Astrocyte of the cerebellum (primary cell): ENCODE data around the gene GNAS-AS1.
"Not testable (repeated sequence)": the region's sequence is repeated elsewhere in the genome, so short reads cannot be mapped to it uniquely, and the experiment has no call there.

Experiments used
- DNase-seq: peaks from one replicate; pipeline ENCODE4 v3.0.0-alpha.2; 2011; ENCODE audit warnings: low read depth
- H3K4me3 ChIP-seq: 2 replicates; pipeline ENCODE4 v1.5.1; 2011; ENCODE audit warnings: mild to moderate bottlenecking, low read depth, low read length, moderate library complexity
- in situ Hi-C: cut with HindIII; loops from 2 replicates; pipeline ENCODE4 v1.10.0; 2017; ENCODE audit warnings: low sequenced_read_pairs
- TF ChIP-seq, protein P1 (sequence below): IDR thresholded peaks from 2 replicates; pipeline ENCODE4 v1.5.1; 2012; ENCODE audit warnings: low read length, low read depth, moderate library complexity, mild to moderate bottlenecking; ENCODE audit errors: missing control alignments

GNAS-AS1 gene

GRCh38 chr20:58828136-58828535 lies 22.6 kb downstream of the GNAS-AS1 start:
- TF ChIP-seq, protein P1, sequence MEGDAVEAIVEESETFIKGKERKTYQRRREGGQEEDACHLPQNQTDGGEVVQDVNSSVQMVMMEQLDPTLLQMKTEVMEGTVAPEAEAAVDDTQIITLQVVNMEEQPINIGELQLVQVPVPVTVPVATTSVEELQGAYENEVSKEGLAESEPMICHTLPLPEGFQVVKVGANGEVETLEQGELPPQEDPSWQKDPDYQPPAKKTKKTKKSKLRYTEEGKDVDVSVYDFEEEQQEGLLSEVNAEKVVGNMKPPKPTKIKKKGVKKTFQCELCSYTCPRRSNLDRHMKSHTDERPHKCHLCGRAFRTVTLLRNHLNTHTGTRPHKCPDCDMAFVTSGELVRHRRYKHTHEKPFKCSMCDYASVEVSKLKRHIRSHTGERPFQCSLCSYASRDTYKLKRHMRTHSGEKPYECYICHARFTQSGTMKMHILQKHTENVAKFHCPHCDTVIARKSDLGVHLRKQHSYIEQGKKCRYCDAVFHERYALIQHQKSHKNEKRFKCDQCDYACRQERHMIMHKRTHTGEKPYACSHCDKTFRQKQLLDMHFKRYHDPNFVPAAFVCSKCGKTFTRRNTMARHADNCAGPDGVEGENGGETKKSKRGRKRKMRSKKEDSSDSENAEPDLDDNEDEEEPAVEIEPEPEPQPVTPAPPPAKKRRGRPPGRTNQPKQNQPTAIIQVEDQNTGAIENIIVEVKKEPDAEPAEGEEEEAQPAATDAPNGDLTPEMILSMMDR = no peak
- in situ Hi-C loops = no loop called here
- DNase-seq = no peak
- H3K4me3 ChIP-seq = no peak overlapping the region

DNA sequence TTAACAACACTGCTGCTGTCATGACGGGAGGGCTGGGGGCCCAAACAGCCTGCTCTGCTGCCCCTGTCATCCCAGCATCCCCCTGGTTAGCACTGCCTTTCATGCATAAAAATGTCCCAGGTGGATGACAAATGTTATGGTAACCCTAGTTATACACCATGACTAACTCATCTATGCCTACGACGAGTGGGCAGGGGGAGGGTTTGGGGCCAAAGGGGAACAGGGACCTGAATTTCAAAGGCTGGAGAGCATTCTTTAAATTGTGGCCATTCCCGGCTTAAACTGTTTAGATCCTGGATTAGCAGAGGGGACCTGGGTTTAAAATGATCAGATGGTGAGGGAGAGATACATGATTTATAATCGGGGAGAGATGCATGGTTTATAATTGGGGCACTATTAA lies 24.4 kb downstream of the GNAS-AS1 start:
- TF ChIP-seq, protein P1 = no peak
- H3K4me3 ChIP-seq = no peak overlapping the region
- in situ Hi-C loops = no loop called here
- no peak for DNase-seq

- TF ChIP-seq, protein P1 = no peak
- DNase-seq = no peak
- in situ Hi-C loops = no loop called here
- H3K4me3 ChIP-seq = no peak overlapping the region
These were observed 25.3 kb downstream of the GNAS-AS1 start for GRCh38 chr20:58825450-58825849.

DNA sequence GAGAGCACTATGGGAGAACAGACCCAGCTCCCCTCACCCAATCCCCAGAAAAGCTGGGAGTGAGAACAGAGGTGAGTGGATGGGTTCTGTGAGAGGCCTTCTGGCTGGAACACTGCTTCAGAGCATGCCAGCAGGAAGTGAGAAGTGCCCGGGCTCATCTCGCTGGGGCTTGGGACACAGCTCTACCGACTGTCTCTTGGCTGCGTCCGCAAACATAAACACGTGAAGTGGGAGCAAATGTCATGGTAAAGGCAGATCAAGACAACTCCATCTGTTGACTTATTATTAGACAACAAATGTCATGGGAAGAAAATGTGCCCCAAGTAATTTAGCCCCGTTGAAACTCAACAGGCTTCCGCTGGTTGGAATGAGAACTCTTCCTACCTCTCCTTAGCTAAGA lies 25.9 kb downstream of the GNAS-AS1 start:
- TF ChIP-seq, protein P1 = no peak
- no peak overlapping the region for H3K4me3 ChIP-seq
- in situ Hi-C loops = no loop called here
- no peak for DNase-seq

- DNase-seq = no peak
- no peak overlapping the region for H3K4me3 ChIP-seq
- in situ Hi-C loops = no loop called here
- TF ChIP-seq, protein P1 = no peak
These were observed 27.7 kb downstream of the GNAS-AS1 start for GRCh38 chr20:58822748-58823730.

DNA sequence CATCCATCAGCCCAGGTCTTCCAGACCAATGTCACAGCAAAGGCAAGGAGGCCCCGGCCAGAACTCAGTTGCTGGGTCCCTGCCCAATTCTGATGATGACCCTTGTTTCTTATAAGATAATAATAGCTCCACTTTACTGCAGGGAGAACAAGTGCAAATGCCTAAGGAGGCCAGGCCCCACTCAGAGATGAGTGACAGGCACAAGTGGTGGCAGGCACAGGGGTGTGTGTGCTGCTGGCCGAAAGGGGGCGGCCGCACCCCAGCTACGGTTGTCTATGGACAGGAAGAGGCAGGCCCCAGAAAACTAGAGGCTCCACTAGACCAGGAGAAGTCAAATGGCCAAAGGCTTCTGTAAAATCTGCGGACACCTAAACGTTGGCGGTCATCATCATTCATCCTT lies 28.6 kb downstream of the GNAS-AS1 start:
- no peak for DNase-seq
- TF ChIP-seq, protein P1 = no peak
- in situ Hi-C loops = no loop called here
- H3K4me3 ChIP-seq = no peak overlapping the region

- in situ Hi-C loops, DNase-seq, H3K4me3 ChIP-seq: not testable (repeated sequence)
These were observed 30.2 kb downstream of the GNAS-AS1 start for GRCh38 chr20:58820515-58820914.
